NCI-H1694 (cell line): ENCODE results near the gene FRY.

Experiments used
- DNase-seq: peaks from one replicate; lab custom pipeline; 2025; lab: John Stamatoyannopoulos, UW

Gene FRY

DNA sequence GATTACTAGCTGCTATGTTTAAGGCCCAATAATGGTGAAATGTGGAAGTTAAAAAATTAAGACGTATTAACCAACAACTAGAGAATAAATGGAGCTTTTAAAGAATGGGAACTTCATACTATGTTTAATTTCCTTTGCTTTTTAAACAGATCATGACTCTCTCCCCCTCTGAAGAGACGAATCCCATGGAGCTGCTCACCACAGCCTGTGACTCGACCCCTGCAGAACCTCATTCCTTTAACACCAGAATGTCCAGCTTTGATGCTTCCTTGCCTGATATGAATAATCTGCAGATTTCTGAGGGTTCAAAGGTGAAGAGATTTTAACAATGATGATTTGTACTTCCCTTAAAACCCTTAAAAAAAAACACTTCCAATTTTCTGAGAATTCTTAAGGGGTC, 230.6 kb downstream of the FRY start:
- no peak for DNase-seq

GRCh38 chr13:32262619-32263018, 231.0 kb downstream of the FRY start:
- no peak for DNase-seq

GRCh38 chr13:32264407-32264806, 232.8 kb downstream of the FRY start:
- DNase-seq = no peak

GRCh38 chr13:32265726-32266125, 234.2 kb downstream of the FRY start:
- no peak for DNase-seq

DNA sequence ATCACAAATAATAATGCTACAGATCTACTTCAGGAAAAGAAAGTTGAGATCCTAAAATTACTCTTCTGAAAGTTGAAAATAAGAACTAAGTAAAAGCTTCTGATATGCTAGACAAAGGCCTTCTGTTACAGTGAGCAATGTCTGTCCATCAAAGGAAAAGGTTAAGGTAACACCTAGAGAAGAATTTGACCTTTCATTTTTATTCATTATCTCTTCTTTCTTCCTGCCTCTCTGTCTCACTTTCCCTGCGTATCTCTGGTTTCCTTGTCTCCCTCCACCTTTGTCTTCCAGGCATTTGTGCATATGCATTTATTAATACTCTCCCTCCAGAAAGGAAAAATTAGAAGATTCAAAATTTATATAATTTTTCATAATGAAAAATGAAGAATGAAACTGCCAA, 234.6 kb downstream of the FRY start:
- no peak for DNase-seq

DNA sequence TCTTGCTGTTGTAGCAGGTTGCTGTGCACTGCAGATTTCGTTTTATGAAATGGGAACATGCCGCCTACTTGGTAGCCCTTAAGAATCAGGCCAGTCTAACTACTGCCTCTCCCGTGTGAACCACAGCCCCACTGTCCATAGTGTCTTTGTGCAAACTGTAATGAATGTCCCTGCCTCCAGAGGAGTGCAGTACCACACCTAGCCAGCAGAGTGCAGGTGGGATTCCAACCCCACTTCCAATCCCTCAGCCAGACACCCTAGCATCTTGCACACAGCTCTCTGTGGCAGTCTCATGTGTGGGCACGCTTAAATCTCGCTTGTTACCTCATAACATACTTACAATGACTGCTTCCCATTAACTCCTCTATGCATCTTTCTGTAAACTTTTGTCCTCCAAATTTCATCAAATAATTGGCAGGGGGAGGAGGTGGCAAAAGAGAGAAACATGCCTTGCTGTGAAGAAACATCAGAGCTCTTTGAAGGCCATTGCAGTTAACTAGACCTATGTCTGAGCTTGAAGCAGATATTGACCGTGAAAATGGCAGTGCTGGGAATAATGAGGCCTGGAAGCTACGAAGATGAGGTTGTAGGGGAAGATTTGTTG, 236.4 kb downstream of the FRY start:
- no peak for DNase-seq

DNA sequence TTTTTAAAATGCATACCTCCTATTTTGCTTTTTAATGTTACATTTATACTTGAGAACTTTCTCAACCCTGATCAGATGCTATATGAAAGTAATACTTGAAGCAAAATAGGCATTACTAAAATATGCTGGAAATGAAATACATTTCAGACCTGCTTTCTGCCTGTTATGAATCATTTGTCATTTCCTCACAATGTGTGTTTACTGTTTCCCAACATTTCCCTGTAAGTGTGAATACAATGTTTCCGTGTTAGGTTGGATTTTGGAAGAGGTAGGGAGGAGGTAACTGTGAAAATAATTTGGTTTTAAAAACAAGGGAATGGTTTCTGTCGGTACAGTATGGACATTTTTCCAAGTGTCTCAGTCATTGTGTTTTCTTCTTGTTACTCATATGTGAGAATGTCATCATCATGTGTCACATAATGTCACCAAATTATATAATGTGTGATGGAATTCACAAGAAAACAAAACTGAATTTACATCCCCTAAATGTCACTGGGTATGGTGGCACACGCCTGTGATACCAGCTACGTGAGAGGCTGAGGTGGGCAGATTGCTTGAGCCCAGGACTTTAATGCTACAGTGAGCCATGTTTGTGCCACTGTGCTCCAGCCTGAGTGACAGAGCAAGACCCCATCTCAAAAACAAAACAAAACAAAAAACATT, 240.6 kb downstream of the FRY start:
- DNase-seq = no peak

- no peak for DNase-seq
Measured at GRCh38 chr13:32277839-32278238, 246.3 kb downstream of the FRY start.

GRCh38 chr13:32278426-32278825, 246.9 kb downstream of the FRY start:
- DNase-seq = no peak

DNA sequence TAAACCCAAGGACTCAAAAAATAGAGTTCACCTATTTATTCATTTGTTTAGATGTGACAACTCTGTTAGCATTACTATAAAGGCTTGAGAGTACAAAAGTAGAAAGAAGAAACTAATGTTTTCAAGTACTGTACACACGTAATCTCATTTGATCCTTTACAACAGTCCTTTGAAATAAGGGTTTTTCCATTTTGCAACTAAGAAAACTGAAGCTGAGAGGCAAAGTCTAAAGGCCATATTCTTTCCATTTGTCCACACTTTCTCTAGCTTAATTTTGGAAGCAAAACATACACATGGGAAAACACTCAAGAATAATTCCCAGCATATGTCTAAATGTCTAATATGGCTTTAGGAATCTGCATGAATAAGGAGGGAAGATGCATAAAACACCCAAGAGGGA, 249.5 kb downstream of the FRY start:
- no peak for DNase-seq

DNA sequence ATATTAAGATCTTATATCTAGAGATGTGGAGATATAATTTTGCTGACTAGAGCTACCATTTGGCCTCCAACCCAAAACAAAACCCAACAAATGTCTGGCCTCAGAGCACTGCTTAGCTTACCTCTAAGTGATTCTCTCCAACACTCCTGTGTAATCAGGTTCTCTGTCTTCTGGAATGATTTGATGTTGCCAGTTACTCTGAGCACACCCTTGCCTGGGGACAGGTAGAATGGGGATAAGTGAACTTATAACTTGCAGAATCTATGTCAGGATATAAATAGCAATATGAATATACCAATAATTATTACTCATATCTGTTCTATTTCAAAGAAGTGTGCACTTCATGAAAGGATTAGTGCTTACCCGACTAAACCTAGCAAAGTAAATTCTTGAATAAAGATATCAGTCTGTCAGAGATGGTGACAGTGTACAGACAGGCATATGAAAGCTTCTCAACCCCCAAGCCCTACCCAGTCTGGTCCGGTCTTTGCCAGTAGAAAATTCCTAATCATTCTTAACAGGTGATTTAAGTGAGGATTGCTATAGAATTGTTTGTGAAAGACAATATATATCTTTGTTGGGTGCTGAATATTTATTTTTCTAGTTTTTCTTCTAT, 250.6 kb downstream of the FRY start:
- no peak for DNase-seq

DNA sequence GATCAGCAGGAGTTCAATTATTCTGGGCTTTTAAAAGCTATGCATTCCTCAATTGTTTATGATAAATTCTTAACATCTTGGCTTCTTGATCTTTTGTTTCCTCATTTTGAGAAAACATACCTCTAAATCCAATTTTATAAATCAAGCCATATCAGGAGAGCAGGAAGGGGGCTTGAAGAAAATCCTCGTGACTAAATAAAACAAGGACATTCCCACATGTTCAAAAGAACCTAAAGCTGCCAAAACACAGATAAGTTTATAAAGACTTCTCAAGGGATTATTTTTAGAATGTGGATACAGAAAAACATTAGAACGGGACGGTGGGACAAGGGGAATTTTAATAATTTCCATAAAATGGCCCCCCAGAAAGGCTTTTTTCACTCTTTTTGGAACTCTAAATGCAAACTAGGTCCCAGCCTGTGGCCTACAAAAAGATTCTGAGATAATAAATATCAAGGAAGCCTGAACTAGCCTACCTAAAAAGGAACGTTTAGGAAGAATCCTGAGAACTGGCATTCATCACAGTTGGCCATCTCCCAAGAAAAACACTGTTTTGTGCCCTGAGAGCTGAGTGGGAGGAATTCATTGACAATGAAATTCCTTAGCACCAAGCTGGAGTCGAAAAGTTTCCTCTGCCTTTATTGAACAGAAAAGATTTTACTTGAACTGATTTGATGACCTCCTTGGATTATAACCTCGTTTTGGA, 253.5 kb downstream of the FRY start:
- DNase-seq = no peak

DNA sequence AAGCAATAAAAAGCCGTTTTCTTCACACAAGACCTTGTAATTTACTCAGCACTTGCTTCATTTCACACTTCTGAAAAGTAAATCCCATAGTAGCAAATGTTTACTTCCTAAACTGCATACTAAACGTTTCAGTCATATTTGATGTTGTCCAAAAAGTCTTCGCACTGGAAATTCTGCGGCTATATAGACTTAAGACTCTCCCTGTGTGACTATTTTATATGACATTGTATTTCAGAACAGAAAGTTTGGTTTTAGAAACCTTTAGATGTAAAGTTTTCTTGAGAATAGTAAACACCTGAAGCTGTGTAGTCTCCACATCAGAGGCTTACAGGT, 254.0 kb downstream of the FRY start:
- no peak for DNase-seq

DNA sequence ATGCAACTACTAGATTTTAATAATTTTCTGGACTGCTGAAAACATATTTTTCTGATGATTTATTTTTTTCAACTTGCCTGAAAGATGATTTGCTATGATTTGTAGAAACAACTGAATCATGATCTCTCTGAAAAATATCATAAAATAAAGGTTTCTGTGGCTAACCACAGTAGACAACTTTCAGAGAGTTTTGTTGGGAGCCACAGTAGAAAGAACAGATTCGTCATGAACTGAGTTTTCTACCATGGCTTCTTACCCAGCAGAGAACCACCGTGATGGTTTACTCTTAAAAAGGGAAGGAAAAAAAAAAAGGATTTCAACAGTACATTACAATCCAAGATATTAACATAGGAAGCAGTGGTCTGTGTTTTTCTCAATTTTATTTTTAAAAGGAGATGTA, 265.6 kb downstream of the FRY start:
- no peak for DNase-seq

- DNase-seq = no peak
Measured at GRCh38 chr13:32298695-32299094, 267.1 kb downstream of the FRY start.

DNA sequence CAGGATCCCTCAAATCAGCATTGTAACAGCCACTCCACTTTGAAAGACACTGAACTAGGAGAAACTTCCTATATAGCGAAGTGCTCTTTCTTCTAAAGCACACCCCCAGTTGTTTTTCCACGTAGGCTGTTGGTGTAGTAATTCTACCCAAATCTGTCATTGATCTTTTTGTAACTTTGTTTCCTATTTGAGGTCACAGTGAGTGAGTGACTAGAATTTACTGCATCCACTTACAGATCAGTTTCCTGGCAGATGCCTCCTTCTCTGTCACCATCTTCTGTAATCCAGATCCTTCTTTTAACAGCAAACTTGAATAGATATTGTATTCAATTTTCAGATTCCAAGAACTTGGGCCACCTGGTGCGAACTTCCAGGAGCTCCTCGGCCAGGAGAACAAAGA, 268.3 kb downstream of the FRY start:
- no peak for DNase-seq

DNA sequence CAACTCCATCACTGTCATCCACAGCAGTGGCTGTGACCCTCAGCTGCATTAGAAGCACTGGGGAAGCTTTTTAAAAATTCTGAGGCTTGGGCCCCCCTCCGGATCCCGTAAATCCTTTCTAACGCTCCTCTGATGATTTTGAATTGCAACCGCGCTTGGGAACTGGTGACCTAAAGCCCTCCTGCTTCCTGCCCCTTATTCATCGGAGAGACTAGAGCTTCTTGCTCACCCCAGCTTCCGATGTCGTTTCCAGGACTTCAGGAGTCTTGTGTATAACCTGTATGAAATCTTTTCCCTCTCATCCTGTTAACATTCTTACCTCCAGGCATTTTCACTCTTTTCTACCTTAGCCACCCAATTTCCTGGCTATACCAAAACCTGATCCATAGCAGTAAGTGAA, 268.8 kb downstream of the FRY start:
- no peak for DNase-seq

GRCh38 chr13:32300920-32301319, 269.3 kb downstream of the FRY start:
- no peak for DNase-seq

DNA sequence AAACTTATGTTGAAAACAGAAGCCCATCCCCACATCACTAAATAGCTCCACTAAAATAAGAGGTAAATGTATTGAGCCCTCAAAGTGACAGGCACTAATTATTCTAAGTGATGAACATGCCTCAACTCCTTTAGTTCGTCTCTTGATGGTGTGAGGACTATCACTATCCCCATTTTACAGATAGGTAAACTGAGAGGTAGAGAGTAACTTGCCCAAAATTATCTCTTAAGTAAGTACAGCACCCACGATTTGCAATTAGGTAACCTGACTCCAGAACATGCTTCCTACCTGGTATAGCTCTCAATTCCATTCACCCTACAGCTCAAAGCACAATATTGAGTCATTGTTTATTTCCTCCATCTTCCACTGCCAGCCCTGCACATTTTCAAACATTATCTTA, 270.9 kb downstream of the FRY start:
- no peak for DNase-seq

- DNase-seq = no peak
Measured at GRCh38 chr13:32305646-32306045, 274.1 kb downstream of the FRY start.

GRCh38 chr13:32309312-32310133, 277.9 kb downstream of the FRY start:
- DNase-seq = no peak

DNA sequence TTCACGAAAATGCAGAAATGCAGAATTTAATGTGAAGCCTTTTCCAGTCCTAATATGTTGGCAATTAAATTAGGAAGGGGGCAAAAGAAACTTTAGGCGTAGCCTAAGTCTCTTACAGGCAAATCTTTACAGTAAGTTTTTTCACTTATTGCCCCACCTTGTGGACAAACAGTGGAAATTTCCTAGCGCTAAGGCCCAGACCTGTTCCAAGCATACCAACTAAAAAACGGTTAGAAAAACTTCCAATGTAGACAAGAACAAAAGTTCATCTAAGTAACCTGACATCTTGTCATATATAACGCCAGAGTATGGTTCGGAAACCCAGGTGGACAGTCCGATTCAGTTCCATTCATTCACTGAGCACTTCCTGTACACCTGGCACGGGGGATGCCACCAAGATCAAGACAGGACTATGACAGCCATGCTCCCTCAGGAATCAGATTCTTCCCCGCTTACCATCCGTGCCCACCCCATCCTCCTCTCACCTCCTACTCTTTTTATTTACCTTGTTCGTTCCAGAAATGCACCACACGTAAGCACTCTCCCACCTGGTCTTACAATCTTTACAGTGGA, 278.6 kb downstream of the FRY start:
- peak; percentile 23 for DNase-seq
